Mononuclear cell (primary cell): ENCODE measurements around the gene HAAO. TPM values are rescaled to one million over a fixed set of nuclear protein-coding genes. Genes with fewer than 3 reads are reported as not detected.

Experiments
- H3K27me3 ChIP-seq: 2 replicates; pipeline ENCODE4 v1.6.0; 2011; ENCODE audit warnings: low read length, control low read depth; ENCODE audit not compliant: insufficient read depth
- H3K4me1 ChIP-seq: 2 replicates; pipeline ENCODE4 v1.5.1; 2011; ENCODE audit warnings: mild to moderate bottlenecking, low read length, control low read depth; ENCODE audit not compliant: insufficient read depth
- H3K4me3 ChIP-seq: 2 replicates; pipeline ENCODE4 v1.5.1; 2011; ENCODE audit warnings: mild to moderate bottlenecking, low read length, moderate library complexity
- H3K9me3 ChIP-seq: 2 replicates; pipeline ENCODE4 v1.5.1; 2011; ENCODE audit warnings: low read depth, mild to moderate bottlenecking, control low read depth, low read length
- total RNA-seq: library from RNA; depleted of rRNA; stranded (reverse); fragments of >200 nt; gene quantifications from one replicate; pipeline ENCODE4 v1.2.3, GENCODE V29; 2012

Gene HAAO
- total RNA-seq, 1 donor: 3.9 TPM

DNA sequence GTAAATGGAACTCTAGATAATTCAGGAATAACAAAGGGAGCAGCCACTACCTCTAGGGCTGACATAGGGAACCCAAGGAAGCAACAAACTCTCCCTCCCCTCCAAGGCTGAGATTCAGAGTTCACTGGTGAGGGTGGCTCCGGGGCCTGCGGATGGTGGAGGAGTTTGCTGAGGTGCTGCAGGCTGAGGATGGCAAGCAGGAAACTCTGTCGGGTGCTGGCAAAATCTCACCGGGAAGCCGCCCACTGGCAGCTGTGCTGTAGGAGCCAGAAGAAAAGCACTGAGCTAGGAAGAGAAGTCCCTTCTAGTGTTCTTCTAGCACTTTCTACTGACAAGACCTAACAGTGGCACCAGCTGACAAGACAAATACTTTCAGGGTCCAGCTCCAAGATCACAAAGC lies 12.5 kb upstream of the HAAO start:
- Histone ChIP-seq H3K4me3 (no peak overlapping the region), H3K9me3 (no peaks in the 10 kb centered on the region), H3K27me3 (no peaks in the 10 kb centered on the region), H3K4me1 (peaks cover 43% of the 10 kb centered on the region)

GRCh38 chr2:42804338-42804737 lies 12.0 kb upstream of the HAAO start:
- Histone ChIP-seq H3K27me3 (no peaks in the 10 kb centered on the region), H3K4me1 (peaks cover 41% of the 10 kb centered on the region), H3K9me3 (no peaks in the 10 kb centered on the region), H3K4me3 (no peak overlapping the region)

DNA sequence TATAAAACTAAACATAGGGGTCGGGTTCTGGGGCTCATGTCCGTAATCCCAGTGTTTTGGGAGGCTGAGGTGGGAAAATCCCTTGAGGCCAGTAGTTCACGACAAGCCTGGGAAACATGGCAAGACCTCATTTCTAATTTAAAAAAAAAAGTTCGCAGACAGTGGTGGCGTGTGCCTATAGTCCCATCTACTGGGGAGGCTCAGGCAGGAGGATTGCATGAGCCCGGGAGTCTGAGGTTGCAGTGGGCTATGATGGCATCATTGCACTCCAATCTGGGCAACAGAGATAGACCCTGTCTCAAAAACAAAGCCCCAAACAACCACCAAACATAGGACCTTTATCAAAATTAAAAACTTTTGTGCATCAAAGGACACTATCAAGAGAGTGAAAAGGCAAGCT lies 9.8 kb upstream of the HAAO start:
- Histone ChIP-seq H3K27me3 (no peaks in the 10 kb centered on the region), H3K4me1 (peaks cover 36% of the 10 kb centered on the region), H3K4me3 (no peak overlapping the region), H3K9me3 (no peaks in the 10 kb centered on the region)

- peaks cover 36% of the 10 kb centered on the region for H3K4me1 ChIP-seq
- no peaks in the 10 kb centered on the region for H3K27me3 ChIP-seq
- no peak overlapping the region for H3K4me3 ChIP-seq
Observed at GRCh38 chr2:42801381-42801780, 9.0 kb upstream of the HAAO start.

DNA sequence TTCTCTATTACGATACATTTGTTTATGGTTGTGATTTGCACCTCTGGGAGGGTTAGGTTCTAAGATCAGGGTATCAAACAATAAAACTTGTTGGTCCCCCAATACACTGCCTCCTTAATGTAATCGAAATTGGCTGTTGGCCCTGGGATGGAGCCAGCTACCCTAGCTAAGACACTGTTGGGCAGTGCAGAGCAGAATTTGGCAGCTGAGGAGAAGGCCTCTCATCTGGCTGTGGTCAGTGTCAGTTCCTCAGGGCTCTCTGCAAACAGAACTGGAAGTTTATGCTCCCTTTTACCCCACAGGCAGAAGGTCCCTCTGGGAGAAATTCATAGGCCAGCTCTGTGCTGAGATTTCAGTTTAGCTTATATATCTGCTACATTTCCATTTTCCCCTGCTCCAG lies 8.6 kb upstream of the HAAO start:
- Histone ChIP-seq H3K4me1 (peaks cover 36% of the 10 kb centered on the region), H3K9me3 (no peaks in the 10 kb centered on the region), H3K27me3 (no peaks in the 10 kb centered on the region), H3K4me3 (no peak overlapping the region)

More at GRCh38 chr2:42801381-42801780, 9.0 kb upstream of the HAAO start:
- H3K9me3 ChIP-seq: no peaks in the 10 kb centered on the region

DNA sequence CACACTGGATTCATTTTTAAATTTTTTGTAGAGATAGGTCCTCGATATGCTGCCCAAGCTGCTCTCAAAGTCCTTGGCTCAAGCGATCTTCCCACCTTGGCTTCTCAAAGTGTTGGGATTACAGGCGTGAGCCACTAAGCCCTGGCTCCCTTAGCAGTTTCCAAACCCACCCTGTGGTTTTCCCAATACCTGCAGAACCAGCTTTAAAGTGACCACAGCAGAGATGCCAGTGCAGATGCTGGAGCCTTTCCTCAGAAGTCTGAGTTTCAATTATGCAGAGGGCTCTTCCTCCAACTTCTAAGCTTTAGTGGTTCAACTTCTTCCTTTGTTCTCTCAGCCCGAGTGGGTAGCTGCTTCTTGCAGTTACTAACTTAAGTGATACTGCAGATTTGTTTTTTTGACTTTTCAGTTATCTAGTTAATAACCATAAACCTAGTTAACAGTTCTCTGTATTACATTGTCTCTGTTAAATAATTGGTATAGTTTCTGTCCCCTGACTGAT lies 8.1 kb upstream of the HAAO start:
- Histone ChIP-seq H3K4me1 (peaks cover 37% of the 10 kb centered on the region), H3K4me3 (no peak overlapping the region), H3K27me3 (no peaks in the 10 kb centered on the region), H3K9me3 (no peaks in the 10 kb centered on the region)

GRCh38 chr2:42799881-42800280 lies 7.5 kb upstream of the HAAO start:
- Histone ChIP-seq H3K27me3 (no peaks in the 10 kb centered on the region), H3K9me3 (no peaks in the 10 kb centered on the region), H3K4me3 (no peak overlapping the region), H3K4me1 (peaks cover 33% of the 10 kb centered on the region)

GRCh38 chr2:42797281-42797680 lies 4.9 kb upstream of the HAAO start:
- Histone ChIP-seq H3K4me1 (peaks cover 38% of the 10 kb centered on the region), H3K27me3 (no peaks in the 10 kb centered on the region), H3K4me3 (no peak overlapping the region), H3K9me3 (no peaks in the 10 kb centered on the region)

- Histone ChIP-seq H3K27me3 (no peaks in the 10 kb centered on the region), H3K4me3 (no peak overlapping the region), H3K4me1 (peaks cover 42% of the 10 kb centered on the region), H3K9me3 (no peaks in the 10 kb centered on the region)
Observed at GRCh38 chr2:42796427-42797248, 4.3 kb upstream of the HAAO start.

DNA sequence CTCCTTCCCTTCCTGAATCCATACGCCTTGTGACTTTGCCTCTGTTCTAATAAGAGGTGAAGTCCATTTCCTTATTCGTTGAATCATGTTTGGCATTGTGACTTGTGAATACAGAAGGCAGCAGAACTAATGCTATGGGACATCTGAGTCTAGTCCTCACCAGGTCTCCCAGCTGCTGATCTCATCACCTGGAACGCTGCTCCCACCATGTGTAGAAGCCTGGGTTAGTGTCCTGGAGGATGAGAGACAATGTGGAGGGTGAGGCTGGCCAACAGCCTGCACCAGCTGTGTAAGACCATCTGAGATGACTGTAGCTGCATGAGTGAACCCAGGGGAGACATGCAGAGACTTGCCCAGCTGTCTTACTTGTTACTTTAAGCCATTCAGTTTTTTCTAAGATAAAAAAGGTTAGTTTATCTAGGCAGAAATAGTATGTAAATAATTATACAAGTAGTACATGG lies 3.5 kb upstream of the HAAO start:
- H3K9me3 ChIP-seq: no peaks in the 10 kb centered on the region
- no peaks in the 10 kb centered on the region for H3K27me3 ChIP-seq
- H3K4me1 ChIP-seq: peaks cover 40% of the 10 kb centered on the region
- H3K4me3 ChIP-seq: no peak overlapping the region

DNA sequence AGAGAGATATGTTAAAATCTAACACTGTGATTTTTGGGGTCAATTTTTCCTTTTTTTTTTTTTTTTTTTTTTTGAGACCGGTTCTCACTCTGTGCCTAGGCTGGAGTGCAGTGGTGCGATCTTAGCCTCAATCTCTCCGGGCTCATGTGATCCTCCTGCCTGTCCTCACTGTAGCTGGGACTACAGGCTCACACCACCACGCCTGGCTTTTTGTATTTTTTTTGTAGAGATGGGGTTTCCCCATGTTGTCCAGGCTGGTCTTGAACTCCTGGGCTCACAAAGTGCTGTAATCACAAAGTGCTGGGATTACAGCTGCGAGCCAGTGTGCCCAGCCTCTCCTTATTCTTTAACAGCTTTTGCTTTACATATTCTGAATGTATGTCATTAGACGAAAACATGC lies 2.9 kb upstream of the HAAO start:
- Histone ChIP-seq H3K9me3 (no peaks in the 10 kb centered on the region), H3K4me1 (peaks cover 36% of the 10 kb centered on the region), H3K27me3 (no peaks in the 10 kb centered on the region), H3K4me3 (no peak overlapping the region)

GRCh38 chr2:42794271-42795046 lies 2.1 kb upstream of the HAAO start:
- Histone ChIP-seq H3K9me3 (no peaks in the 10 kb centered on the region), H3K4me1 (peaks cover 31% of the 10 kb centered on the region), H3K4me3 (no peak overlapping the region), H3K27me3 (no peaks in the 10 kb centered on the region)

DNA sequence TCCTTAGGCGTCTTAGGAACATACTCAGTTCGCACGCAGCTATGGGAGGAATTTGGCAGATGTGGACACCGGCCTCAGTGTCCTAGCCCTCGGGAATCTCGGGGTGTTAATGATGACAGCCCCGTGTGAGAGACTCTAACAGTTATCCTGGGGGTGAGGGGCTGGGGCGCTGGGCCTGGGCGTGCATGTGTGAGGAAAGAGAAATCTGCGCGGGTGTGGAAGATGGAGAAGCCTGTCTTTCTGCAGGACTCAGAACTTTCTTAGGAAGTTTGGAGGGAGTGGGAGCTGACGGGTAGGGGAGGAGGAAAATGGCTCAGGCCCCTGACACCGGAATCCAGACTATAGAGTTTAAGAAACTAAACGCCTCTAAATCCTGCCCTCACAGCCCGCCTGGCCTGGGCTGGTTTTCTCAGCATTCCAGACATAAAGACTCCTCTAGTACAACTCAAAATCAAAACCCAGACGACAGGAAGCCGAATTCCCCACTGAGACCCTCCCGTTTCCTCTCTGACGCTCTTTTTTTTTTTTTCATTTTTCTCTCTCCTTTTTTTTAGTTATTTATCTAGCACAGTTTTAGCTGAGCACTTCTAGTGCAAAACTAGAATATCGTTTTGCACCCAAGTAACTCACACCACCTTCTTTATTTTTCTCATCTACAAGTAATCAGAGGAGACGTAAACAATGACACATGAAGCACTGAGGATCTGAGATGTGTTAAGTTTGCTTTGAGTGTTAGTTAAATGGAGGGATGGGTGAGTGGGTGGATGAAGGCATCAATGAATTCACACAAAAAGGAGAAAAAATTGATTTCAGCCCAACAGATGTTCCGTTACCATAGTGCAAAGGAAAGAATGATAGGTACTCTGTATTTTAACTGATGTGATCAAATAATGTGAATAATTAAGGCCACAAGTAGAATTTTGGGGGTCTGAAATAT lies 1.2 kb upstream of the HAAO start:
- Histone ChIP-seq H3K4me1 (peaks cover 31% of the 10 kb centered on the region), H3K9me3 (no peaks in the 10 kb centered on the region), H3K27me3 (no peaks in the 10 kb centered on the region), H3K4me3 (peak overlapping the region; percentile 65)

GRCh38 chr2:42792087-42792582 lies 248 bp downstream of the HAAO start:
- Histone ChIP-seq H3K4me3 (peak overlapping the region; percentile 65), H3K27me3 (no peaks in the 10 kb centered on the region)

More at GRCh38 chr2:42792087-42792582, 248 bp downstream of the HAAO start:
- Histone ChIP-seq H3K4me1 (peaks cover 31% of the 10 kb centered on the region), H3K9me3 (no peaks in the 10 kb centered on the region)
